Transverse colon (tissue), 4 donors: ENCODE results near the gene DIRAS1.

Source experiments
- EP300 ChIP-seq: sonication (generic); formaldehyde crosslinking; IDR thresholded peaks from one replicate; pipeline ENCODE4 v1.6.1; 2017; ENCODE audit warnings: antibody characterized with exemption, low read depth
- POLR2A ChIP-seq: fragments of 450-650 bp; IDR thresholded peaks from one replicate; pipeline ENCODE4 v1.6.1; 2016; ENCODE audit warnings: antibody characterized with exemption, mild to moderate bottlenecking, moderate library complexity
- POLR2AphosphoS5 ChIP-seq, 3 donors: sonication (generic); formaldehyde crosslinking; IDR thresholded peaks; one replicate each; pipeline ENCODE4 v1.6.1; 2016; ENCODE audit warnings: antibody characterized with exemption in 3 of 3
- TF ChIP-seq, protein P1 (sequence below), 5 experiments: fragments of 200-600 bp in 3 of 5; fragments of 450-650 bp in 2 of 5; sonication (generic) in 3 of 5; IDR thresholded peaks; 1 replicate in 2 of 5; 2 replicates in 3 of 5; pipeline ENCODE4 v1.5.1; 2016 to 2017; ENCODE audit warnings: antibody characterized with exemption in 5 of 5, inconsistent platforms in 3 of 5, mild to moderate bottlenecking in 2 of 5, moderate library complexity in 1 of 5

DNA sequence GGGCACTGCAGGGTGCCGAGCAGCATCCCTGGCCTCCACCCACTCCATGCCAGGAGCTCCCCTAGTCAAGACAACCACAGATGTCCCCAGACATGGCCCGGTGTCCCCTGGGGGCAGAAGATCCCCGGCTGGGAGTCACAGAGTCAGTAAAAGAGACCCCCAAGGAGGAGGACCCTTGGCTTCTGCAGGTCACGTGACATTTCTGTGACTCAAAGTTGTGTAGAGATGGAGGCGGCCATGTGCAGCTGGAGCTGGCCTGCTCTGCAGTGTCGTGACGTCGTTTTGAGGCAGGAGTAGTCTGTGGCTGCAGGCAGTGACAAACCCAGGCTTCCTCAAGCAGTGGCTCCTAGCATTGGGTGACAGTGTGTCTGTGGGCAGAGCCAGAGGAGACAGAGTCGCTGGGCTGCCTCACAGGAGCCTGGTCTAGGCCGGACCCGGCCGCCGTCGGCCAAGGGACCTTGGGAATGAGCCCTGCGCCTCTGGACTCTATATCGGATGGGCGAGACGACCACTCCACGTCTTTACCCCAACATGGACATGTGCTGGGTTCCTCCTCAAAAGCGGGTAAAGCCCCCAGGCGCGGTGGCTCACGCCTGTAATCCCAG, 7.7 kb upstream of the DIRAS1 start:
- TF ChIP-seq, protein P1, sequence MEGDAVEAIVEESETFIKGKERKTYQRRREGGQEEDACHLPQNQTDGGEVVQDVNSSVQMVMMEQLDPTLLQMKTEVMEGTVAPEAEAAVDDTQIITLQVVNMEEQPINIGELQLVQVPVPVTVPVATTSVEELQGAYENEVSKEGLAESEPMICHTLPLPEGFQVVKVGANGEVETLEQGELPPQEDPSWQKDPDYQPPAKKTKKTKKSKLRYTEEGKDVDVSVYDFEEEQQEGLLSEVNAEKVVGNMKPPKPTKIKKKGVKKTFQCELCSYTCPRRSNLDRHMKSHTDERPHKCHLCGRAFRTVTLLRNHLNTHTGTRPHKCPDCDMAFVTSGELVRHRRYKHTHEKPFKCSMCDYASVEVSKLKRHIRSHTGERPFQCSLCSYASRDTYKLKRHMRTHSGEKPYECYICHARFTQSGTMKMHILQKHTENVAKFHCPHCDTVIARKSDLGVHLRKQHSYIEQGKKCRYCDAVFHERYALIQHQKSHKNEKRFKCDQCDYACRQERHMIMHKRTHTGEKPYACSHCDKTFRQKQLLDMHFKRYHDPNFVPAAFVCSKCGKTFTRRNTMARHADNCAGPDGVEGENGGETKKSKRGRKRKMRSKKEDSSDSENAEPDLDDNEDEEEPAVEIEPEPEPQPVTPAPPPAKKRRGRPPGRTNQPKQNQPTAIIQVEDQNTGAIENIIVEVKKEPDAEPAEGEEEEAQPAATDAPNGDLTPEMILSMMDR (IDR thresholded peaks at IDR 0.05), result no peak
- TF ChIP-seq EP300 (no peak), POLR2A (no peak), POLR2AphosphoS5 (IDR thresholded peaks at IDR 0.05) (no peak)
